ENCODE data around the gene TUBGCP3. TPM values are rescaled to one million over a fixed set of nuclear protein-coding genes. Genes with fewer than 3 reads are reported as not detected.

The TUBGCP3 gene
- total and polyA plus RNA-seq, 2 experiments from 2014 or later, result 12.8 to 40.2 TPM

DNA sequence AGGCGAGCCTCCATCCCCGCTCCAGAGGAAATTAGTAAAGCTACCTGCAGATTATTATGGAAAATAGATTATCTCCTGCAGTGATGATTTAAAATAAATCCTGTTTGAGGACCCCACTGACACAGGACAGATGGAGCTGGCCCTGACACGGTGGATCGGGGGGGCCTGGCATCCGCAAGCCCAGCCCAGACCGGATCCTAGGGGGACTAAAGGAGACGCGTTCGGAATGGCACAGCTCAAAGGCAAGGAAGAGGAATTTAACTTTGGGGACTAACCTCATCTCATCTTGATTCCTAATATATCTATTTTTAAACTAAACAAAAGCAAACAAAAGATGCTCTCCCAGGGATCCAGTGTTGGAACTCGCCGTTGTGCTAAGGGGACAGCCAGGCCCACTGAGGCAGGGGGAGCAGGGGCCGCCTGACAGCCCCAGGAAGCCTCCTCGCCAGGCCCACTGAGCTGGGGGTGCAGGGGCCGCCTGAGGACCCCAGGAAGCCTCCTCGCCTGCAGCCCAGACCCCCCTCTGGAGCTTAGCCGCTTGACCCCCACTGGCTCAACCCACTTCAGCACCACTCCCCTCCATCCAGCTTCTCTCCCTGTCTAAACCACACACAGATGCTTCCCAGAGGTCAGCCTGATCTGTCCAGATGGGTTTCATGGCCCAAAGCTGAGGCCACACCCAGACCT lies 133.2 kb downstream of the TUBGCP3 start (continued):
- TF ChIP-seq, protein P1, sequence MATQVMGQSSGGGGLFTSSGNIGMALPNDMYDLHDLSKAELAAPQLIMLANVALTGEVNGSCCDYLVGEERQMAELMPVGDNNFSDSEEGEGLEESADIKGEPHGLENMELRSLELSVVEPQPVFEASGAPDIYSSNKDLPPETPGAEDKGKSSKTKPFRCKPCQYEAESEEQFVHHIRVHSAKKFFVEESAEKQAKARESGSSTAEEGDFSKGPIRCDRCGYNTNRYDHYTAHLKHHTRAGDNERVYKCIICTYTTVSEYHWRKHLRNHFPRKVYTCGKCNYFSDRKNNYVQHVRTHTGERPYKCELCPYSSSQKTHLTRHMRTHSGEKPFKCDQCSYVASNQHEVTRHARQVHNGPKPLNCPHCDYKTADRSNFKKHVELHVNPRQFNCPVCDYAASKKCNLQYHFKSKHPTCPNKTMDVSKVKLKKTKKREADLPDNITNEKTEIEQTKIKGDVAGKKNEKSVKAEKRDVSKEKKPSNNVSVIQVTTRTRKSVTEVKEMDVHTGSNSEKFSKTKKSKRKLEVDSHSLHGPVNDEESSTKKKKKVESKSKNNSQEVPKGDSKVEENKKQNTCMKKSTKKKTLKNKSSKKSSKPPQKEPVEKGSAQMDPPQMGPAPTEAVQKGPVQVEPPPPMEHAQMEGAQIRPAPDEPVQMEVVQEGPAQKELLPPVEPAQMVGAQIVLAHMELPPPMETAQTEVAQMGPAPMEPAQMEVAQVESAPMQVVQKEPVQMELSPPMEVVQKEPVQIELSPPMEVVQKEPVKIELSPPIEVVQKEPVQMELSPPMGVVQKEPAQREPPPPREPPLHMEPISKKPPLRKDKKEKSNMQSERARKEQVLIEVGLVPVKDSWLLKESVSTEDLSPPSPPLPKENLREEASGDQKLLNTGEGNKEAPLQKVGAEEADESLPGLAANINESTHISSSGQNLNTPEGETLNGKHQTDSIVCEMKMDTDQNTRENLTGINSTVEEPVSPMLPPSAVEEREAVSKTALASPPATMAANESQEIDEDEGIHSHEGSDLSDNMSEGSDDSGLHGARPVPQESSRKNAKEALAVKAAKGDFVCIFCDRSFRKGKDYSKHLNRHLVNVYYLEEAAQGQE (IDR thresholded peaks at IDR 0.05; ENCODE audit: unreplicated experiment), result no peak
- TF ChIP-seq ZNF114 (CRISPR knock-in tag; IDR thresholded peaks at IDR 0.05) (no peak), ZNF331 (CRISPR knock-in tag; IDR thresholded peaks at IDR 0.05; ENCODE audit: low read depth) (no peak)

DNA sequence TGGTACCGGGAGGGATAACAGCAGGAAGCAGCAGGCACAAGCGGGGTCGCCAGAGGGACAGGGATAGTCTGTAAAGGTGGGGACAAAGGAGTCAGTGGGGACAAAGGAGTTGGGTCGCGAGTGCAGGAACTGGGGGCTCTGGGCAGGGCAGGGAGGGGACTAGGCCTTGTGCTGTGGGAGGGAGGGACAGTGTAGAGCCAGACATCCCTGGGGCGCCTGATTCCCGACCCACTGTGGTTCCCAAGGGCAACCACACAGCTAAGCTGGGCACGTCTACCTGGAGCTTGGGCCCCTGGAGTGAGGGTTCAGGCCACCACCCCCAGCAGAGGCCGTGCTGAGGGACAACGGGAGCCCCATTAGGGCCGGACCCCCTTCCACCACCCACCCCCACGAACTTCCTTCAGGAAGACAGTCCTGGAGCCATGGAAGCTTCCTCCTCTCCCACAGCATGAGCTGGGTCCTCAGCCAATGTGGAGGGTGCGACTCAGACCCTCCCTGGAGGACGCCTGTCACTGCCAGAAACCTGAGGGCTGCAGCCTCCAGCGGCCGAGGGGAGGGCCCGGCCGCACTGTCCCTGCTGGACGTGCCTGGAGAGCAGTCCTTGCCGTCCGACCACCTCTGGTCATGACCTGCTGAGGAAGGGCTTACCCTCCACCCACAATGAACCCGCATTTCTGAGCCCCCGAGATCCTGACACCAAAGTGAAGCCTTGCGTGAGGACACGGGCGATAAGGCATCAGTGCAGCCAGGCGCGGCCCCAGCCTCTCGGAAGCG lies 133.9 kb downstream of the TUBGCP3 start:
- no peak overlapping the region for H3K27ac ChIP-seq (ENCODE audit: low read depth)
- H3K4me2 ChIP-seq, result no peak overlapping the region
- no peak overlapping the region for H3K4me3 ChIP-seq
- no peaks in the 10 kb centered on the region for H3K79me2 ChIP-seq (replicated peaks; ENCODE audit: insufficient read depth)
- no peaks in the 10 kb centered on the region for H3F3A ChIP-seq (replicated peaks; ENCODE audit: low read depth)
- H3K9me3 Mint-ChIP-seq, result no peaks in the 10 kb centered on the region
- H3K27me3 ChIP-seq (ENCODE audit: insufficient read depth), result no peaks in the 10 kb centered on the region
- H3K4me3 Mint-ChIP-seq, result no peak overlapping the region
- peaks cover 2% of the 10 kb centered on the region for H3K27me3 Mint-ChIP-seq (ENCODE audit: insufficient read depth, low read depth, poor library complexity)
- H3K4me1 Mint-ChIP-seq, result no peaks in the 10 kb centered on the region
- H3K36me3 Mint-ChIP-seq (ENCODE audit: low read depth), result no peaks in the 10 kb centered on the region
- no peak overlapping the region for H3K27ac Mint-ChIP-seq
- H3K36me3 ChIP-seq (ENCODE audit: insufficient read depth), result no peaks in the 10 kb centered on the region
- ATAC-seq (no peak), DNase-seq (ENCODE audit: low spot score) (no peak)
- TF ChIP-seq CREB1 (CRISPR knock-in tag; IDR thresholded peaks at IDR 0.05; ENCODE audit: low read depth) (no peak), ZNF114 (CRISPR knock-in tag; IDR thresholded peaks at IDR 0.05) (no peak)
- TF ChIP-seq, protein P1 (IDR thresholded peaks at IDR 0.05; ENCODE audit: unreplicated experiment), result no peak
- no peaks in the 10 kb centered on the region for H3K4me1 ChIP-seq (ENCODE audit: insufficient read depth)
- H3K9me2 ChIP-seq (ENCODE audit: insufficient read depth), result no peaks in the 10 kb centered on the region
- no peaks in the 10 kb centered on the region for H4K20me1 ChIP-seq (replicated peaks; ENCODE audit: insufficient read depth)
- no peak overlapping the region for H2AFZ ChIP-seq
